Kidney tubule cell (primary cell): Measurements from ENCODE around the gene RDH5.
A peak's percentile ranks its signal among the peaks of the same experiment; 100 is the strongest.

Experiments used
- DNase-seq: peaks from one replicate; pipeline ENCODE4 v3.0.0-alpha.2; 2018; ENCODE audit warnings: low spot score

RDH5 gene

DNA sequence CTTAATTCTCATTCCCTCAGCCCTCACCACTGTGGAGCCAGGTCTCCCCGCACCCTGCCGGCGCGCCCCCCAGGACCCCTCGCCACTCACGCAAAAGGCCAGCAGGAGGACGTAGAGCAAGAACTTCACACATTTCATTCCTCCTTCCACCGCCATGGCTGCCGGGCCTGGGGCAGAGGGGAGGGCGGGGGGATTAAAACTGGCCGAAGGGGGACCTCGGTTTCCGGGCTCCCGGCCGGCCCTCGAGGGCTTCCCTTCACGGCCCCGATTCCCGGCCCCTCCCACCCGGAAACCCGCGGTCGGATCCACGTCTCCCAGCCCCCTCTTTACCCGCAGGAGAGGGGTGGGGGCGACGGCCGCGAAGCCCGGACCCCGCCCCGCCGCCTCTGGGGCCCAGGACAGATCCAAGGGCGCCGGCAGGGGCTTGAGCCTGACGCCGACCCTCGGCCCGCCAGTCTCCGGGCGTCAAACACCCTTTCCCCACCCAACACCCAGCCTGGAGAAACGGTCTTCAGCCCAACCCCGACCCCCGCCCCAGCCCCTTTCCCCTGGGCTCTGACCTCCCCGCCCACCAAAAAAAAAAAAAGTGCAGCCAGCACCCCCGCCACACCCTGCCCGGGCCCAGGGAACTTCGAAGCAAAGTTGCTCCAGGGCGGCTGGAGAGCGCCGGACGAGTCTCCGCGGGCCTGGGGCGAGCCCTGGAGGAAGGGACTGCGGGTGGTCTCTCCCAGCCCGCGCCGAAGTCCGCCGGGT is 8.2 kb downstream of the RDH5 start:
- peak; percentile 73 for DNase-seq

- peak; percentile 95 for DNase-seq
These were observed 9.0 kb downstream of the RDH5 start, which contains the start of gene CD63 for GRCh38 chr12:55728939-55729818. Gene CD63, minus strand, starts transcription at chr12:55729009. Its CDS starts 668 bp downstream, at chr12:55728341.

GRCh38 chr12:55729819-55730818 is 9.9 kb downstream of the RDH5 start:
- peak; percentile 69 for DNase-seq

- no peak for DNase-seq
These were observed 12.1 kb downstream of the RDH5 start for GRCh38 chr12:55732288-55732687.

GRCh38 chr12:55733021-55733555 is 12.9 kb downstream of the RDH5 start:
- no peak for DNase-seq

GRCh38 chr12:55733858-55734257 is 13.7 kb downstream of the RDH5 start:
- DNase-seq = no peak

- no peak for DNase-seq
These were observed 14.4 kb downstream of the RDH5 start for GRCh38 chr12:55734595-55734994.

DNA sequence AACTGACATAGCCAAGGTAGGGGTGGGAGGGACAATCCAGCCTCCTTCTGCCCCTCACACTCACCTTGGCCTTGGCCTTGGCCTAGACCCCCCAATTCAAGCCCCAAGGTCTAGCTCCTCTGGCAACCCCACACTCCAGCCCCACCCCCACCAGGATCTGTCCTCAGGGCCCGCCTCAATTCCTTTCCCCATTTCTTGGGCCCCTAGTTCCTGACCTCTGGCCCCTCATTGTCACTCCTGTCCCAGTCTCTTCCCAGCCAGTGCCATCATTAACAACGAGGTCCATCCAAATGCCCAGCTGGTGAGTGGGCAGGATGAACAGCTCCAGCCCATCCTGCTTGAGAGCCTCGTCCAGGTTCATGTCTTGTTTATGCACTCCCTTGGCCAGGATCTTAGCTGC is 15.9 kb downstream of the RDH5 start:
- DNase-seq = no peak

DNA sequence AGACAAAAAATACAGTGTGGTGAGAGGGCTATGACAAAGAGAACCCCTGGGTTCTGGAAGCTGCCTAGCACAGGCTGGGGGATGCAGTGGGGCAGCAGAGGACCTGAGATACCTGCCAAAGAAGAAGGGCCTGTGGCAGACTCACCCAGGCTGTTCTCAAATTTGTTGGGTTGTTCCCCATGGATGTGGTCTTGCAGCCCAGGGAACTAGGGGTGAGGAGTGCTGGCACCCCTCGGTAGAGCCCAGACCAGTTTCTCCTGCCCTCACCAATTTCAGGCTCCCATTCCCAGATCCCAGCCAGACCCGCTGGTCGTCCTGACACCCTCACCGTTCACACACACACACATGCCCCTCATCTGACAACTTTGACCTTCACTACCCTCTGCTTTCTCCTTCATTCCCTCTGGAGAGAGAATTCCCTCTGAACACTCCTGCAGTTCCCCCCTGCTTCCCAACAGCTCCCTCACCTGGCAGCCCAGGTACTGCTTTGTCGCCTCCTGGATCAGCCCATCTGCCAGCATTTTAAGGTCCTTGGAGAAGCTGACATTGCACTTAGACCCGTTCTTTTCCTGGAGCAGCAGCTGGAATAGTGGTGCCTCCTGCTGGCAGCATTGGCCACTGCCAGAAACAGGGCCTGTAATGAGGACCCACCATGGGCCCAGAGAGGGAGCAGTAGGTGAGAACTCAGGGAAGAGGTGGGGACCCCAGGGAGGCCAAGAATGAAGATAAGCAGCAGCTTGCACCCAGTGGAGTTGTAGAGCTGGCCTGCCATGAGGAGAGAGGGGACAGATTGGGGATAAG is 16.8 kb downstream of the RDH5 start:
- peak; percentile 86 for DNase-seq

DNA sequence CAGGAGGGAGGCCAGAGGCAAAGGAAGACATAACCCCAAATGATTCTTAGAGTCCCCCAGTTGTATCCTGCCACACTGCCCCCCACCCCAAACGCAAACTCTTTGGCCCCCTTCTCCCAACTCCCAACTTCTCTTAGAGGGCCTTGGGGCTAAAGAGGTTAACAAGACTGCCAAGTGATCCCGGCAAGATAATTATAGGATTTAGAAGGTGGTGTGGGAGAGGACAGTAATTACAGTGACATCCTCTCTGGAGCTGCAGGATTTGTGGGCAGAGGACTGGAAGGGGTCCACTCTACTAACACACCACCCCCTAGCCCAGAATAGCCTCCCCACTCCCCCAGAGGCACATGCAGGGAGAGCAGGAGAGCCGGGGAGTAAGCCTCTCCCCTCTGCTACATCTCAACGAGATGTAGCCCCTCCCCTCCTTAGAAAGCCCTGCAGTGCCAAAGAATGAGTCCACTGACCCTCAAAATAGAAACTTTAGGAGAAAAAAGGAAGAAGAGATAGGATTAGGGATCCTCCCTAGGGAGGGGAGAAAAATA is 17.5 kb downstream of the RDH5 start:
- no peak for DNase-seq

GRCh38 chr12:55738123-55739024 is 18.2 kb downstream of the RDH5 start:
- DNase-seq = peak; percentile 82

- DNase-seq = no peak
These were observed 18.8 kb downstream of the RDH5 start for GRCh38 chr12:55739025-55739378.

GRCh38 chr12:55741931-55742680 is 21.9 kb downstream of the RDH5 start:
- no peak for DNase-seq

GRCh38 chr12:55742719-55743405 is 22.7 kb downstream of the RDH5 start, which contains the start of gene GDF11:
Gene GDF11, plus strand, starts transcription at chr12:55743122. Its CDS starts 195 bp downstream, at chr12:55743317.
- peak; percentile 73 for DNase-seq

GRCh38 chr12:55743406-55744339 is 23.5 kb downstream of the RDH5 start:
- peak; percentile 75 for DNase-seq

- DNase-seq = no peak
These were observed 24.3 kb downstream of the RDH5 start for GRCh38 chr12:55744340-55745030.
